OCI-LY1 (cell line): Measurements from ENCODE around the gene ZBTB16.

Source experiments
- CTCF ChIP-seq: fragments of 200-600 bp; sonication (generic), shearing (Covaris generic); IDR thresholded peaks from 2 replicates; pipeline ENCODE4 v1.5.1; 2017; ENCODE audit warnings: mild to moderate bottlenecking, antibody characterized with exemption, low read length, moderate library complexity, mixed read lengths
- EZH2 ChIP-seq: fragments of 200-600 bp; sonication (generic), shearing (Covaris generic); IDR thresholded peaks from 2 replicates; pipeline ENCODE4 v1.8.0; 2017; ENCODE audit warnings: borderline replicate concordance, mixed run types, mild to moderate bottlenecking, antibody characterized with exemption, low read length, moderate library complexity, mixed read lengths

- TF ChIP-seq CTCF (no peak), EZH2 (no peak)
Observed at GRCh38 chr11:114138411-114138810, 78.9 kb downstream of the ZBTB16 start.
